ENCODE measurements around the gene DCTD.

Gene DCTD

GRCh38 chr4:182861346-182861745 lies 55.8 kb downstream of the DCTD start:
- CTCF ChIA-PET = no interaction called here
- H3K27me3 Mint-ChIP-seq = peaks cover 3% of the 10 kb centered on the region
- no peak for DNase-seq
- peaks cover 4% of the 10 kb centered on the region for H3K9me3 Mint-ChIP-seq
- no peak overlapping the region for H3K27ac Mint-ChIP-seq
- no peak overlapping the region for H3K4me3 Mint-ChIP-seq
- H3K4me1 Mint-ChIP-seq = no peaks in the 10 kb centered on the region
- H3K36me3 Mint-ChIP-seq = no peaks in the 10 kb centered on the region

- DNase-seq = no peak
- Mint-ChIP-seq H3K27ac (no peak overlapping the region), H3K9me3 (peaks cover 4% of the 10 kb centered on the region), H3K36me3 (no peaks in the 10 kb centered on the region), H3K27me3 (peaks cover 3% of the 10 kb centered on the region), H3K4me1 (no peaks in the 10 kb centered on the region), H3K4me3 (no peak overlapping the region)
- CTCF ChIA-PET = no interaction called here
Observed at GRCh38 chr4:182859730-182860129, 57.5 kb downstream of the DCTD start.

- CTCF ChIA-PET = no interaction called here
- Mint-ChIP-seq H3K4me3 (no peak overlapping the region), H3K27me3 (peaks cover 3% of the 10 kb centered on the region), H3K36me3 (no peaks in the 10 kb centered on the region), H3K4me1 (no peaks in the 10 kb centered on the region), H3K9me3 (peaks cover 4% of the 10 kb centered on the region), H3K27ac (no peak overlapping the region)
- DNase-seq = no peak
Observed at GRCh38 chr4:182858711-182859110, 58.5 kb downstream of the DCTD start.

GRCh38 chr4:182856862-182857261 lies 60.3 kb downstream of the DCTD start:
- no peak overlapping the region for H3K4me3 Mint-ChIP-seq
- H3K4me1 Mint-ChIP-seq = no peaks in the 10 kb centered on the region
- DNase-seq = no peak
- no peaks in the 10 kb centered on the region for H3K27me3 Mint-ChIP-seq
- peaks cover 4% of the 10 kb centered on the region for H3K9me3 Mint-ChIP-seq
- no peak overlapping the region for H3K27ac Mint-ChIP-seq
- no peaks in the 10 kb centered on the region for H3K36me3 Mint-ChIP-seq
- CTCF ChIA-PET = no interaction called here

- Mint-ChIP-seq H3K36me3 (no peaks in the 10 kb centered on the region), H3K4me3 (no peak overlapping the region), H3K27me3 (peaks cover 4% of the 10 kb centered on the region), H3K4me1 (no peaks in the 10 kb centered on the region), H3K9me3 (peaks cover 4% of the 10 kb centered on the region), H3K27ac (no peak overlapping the region)
- no peak for DNase-seq
- CTCF ChIA-PET = no interaction called here
Observed at GRCh38 chr4:182855877-182856276, 61.3 kb downstream of the DCTD start.

- Mint-ChIP-seq H3K4me1 (no peaks in the 10 kb centered on the region), H3K27me3 (peaks cover 4% of the 10 kb centered on the region), H3K27ac (no peak overlapping the region), H3K4me3 (no peak overlapping the region), H3K9me3 (peaks cover 4% of the 10 kb centered on the region), H3K36me3 (no peaks in the 10 kb centered on the region)
- DNase-seq = no peak
- CTCF ChIA-PET = no interaction called here
Observed at GRCh38 chr4:182855312-182855711, 61.9 kb downstream of the DCTD start.

GRCh38 chr4:182854466-182854865 lies 62.7 kb downstream of the DCTD start:
- Mint-ChIP-seq H3K4me3 (no peak overlapping the region), H3K27ac (no peak overlapping the region), H3K4me1 (no peaks in the 10 kb centered on the region), H3K27me3 (peaks cover 4% of the 10 kb centered on the region), H3K9me3 (peaks cover 2% of the 10 kb centered on the region), H3K36me3 (no peaks in the 10 kb centered on the region)
- DNase-seq = no peak
- CTCF ChIA-PET = no interaction called here

GRCh38 chr4:182853731-182854330 lies 63.4 kb downstream of the DCTD start:
- no peak overlapping the region for H3K27ac Mint-ChIP-seq
- CTCF ChIA-PET = no interaction called here

GRCh38 chr4:182848685-182849084 lies 68.5 kb downstream of the DCTD start:
- no peak overlapping the region for H3K27ac Mint-ChIP-seq
- no peak for DNase-seq
- no peaks in the 10 kb centered on the region for H3K9me3 Mint-ChIP-seq
- H3K27me3 Mint-ChIP-seq = peaks cover 12% of the 10 kb centered on the region
- no peaks in the 10 kb centered on the region for H3K4me1 Mint-ChIP-seq
- CTCF ChIA-PET = no interaction called here
- H3K36me3 Mint-ChIP-seq = no peaks in the 10 kb centered on the region
- no peak overlapping the region for H3K4me3 Mint-ChIP-seq

More at GRCh38 chr4:182853731-182854330, 63.4 kb downstream of the DCTD start:
- Mint-ChIP-seq H3K36me3 (no peaks in the 10 kb centered on the region), H3K4me3 (no peak overlapping the region), H3K9me3 (no peaks in the 10 kb centered on the region), H3K27me3 (peaks cover 4% of the 10 kb centered on the region), H3K4me1 (no peaks in the 10 kb centered on the region)
- no peak for DNase-seq

GRCh38 chr4:182847576-182848450 lies 69.4 kb downstream of the DCTD start:
- no peaks in the 10 kb centered on the region for H3K36me3 Mint-ChIP-seq
- H3K27me3 Mint-ChIP-seq = peaks cover 12% of the 10 kb centered on the region
- H3K4me1 Mint-ChIP-seq = no peaks in the 10 kb centered on the region
- CTCF ChIA-PET = no interaction called here
- no peaks in the 10 kb centered on the region for H3K9me3 Mint-ChIP-seq
- no peak overlapping the region for H3K4me3 Mint-ChIP-seq
- no peak for DNase-seq
- H3K27ac Mint-ChIP-seq = no peak overlapping the region

GRCh38 chr4:182846036-182846435 lies 71.2 kb downstream of the DCTD start:
- no peak for DNase-seq
- CTCF ChIA-PET = no interaction called here
- H3K27me3 Mint-ChIP-seq = peaks cover 9% of the 10 kb centered on the region

GRCh38 chr4:182845618-182846017 lies 71.6 kb downstream of the DCTD start:
- H3K4me3 Mint-ChIP-seq = no peak overlapping the region
- H3K36me3 Mint-ChIP-seq = no peaks in the 10 kb centered on the region
- CTCF ChIA-PET = no interaction called here
- no peak for DNase-seq
- H3K27ac Mint-ChIP-seq = no peak overlapping the region
- peaks cover 8% of the 10 kb centered on the region for H3K27me3 Mint-ChIP-seq
- H3K4me1 Mint-ChIP-seq = no peaks in the 10 kb centered on the region
- H3K9me3 Mint-ChIP-seq = no peaks in the 10 kb centered on the region

More at GRCh38 chr4:182846036-182846435, 71.2 kb downstream of the DCTD start:
- Mint-ChIP-seq H3K27ac (no peak overlapping the region), H3K9me3 (no peaks in the 10 kb centered on the region), H3K4me1 (no peaks in the 10 kb centered on the region), H3K4me3 (no peak overlapping the region), H3K36me3 (no peaks in the 10 kb centered on the region)

- Mint-ChIP-seq H3K36me3 (no peaks in the 10 kb centered on the region), H3K4me1 (no peaks in the 10 kb centered on the region), H3K27ac (no peak overlapping the region), H3K9me3 (no peaks in the 10 kb centered on the region), H3K27me3 (peaks cover 8% of the 10 kb centered on the region), H3K4me3 (no peak overlapping the region)
- DNase-seq = no peak
- CTCF ChIA-PET = no interaction called here
Observed at GRCh38 chr4:182843808-182844325, 73.3 kb downstream of the DCTD start.

- H3K4me1 Mint-ChIP-seq = no peaks in the 10 kb centered on the region
- no peaks in the 10 kb centered on the region for H3K9me3 Mint-ChIP-seq
- no peak overlapping the region for H3K4me3 Mint-ChIP-seq
- H3K27me3 Mint-ChIP-seq = peaks cover 9% of the 10 kb centered on the region
- no peak overlapping the region for H3K27ac Mint-ChIP-seq
- CTCF ChIA-PET = no interaction called here
- no peaks in the 10 kb centered on the region for H3K36me3 Mint-ChIP-seq
- DNase-seq = no peak
Observed at GRCh38 chr4:182842759-182843390, 74.3 kb downstream of the DCTD start.
